Cerebellar nuclear complex (tissue), 1 donor: Measurements from ENCODE around the gene RNU5D-1.
"Not testable (repeated sequence)": the region's sequence is repeated elsewhere in the genome, so short reads cannot be mapped to it uniquely, and the experiment has no call there.

ENCODE experiments used
- DNase-seq, 2 experiments: peaks; one replicate each; lab custom pipeline; 2025; lab: John Stamatoyannopoulos, UW

The RNU5D-1 gene

GRCh38 chr1:44699375-44699774 is 31.6 kb downstream of the RNU5D-1 start:
- not testable (repeated sequence) for DNase-seq

- no peak for DNase-seq
Measured at GRCh38 chr1:44698138-44698537, 32.8 kb downstream of the RNU5D-1 start.

GRCh38 chr1:44696789-44697345 is 34.1 kb downstream of the RNU5D-1 start:
- DNase-seq = no peak

- DNase-seq = no peak
Measured at GRCh38 chr1:44696101-44696500, 34.9 kb downstream of the RNU5D-1 start.

GRCh38 chr1:44695671-44696070 is 35.3 kb downstream of the RNU5D-1 start:
- DNase-seq = no peak

GRCh38 chr1:44694863-44695478 is 36.0 kb downstream of the RNU5D-1 start:
- DNase-seq = no peak

- no peak for DNase-seq
Measured at GRCh38 chr1:44693900-44694299, 37.1 kb downstream of the RNU5D-1 start.

DNA sequence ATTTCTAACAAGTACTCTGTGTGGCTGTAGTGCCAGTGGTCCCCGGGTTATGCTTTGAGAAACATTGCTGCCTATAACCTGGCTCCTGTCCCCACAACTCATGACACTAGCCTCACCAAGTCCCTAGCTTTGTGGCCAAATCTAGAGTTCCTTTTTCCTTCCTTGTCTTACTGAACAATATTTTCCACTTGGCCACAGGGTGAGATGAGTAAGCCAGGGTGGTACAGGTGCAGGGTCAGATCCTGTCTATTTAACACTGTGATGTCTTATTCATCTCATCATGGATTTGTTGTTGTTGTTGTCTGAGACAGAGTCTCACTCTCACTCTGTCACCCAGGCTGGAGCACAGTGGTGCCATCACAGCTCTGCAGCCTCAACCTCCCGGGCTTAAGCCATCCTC is 37.8 kb downstream of the RNU5D-1 start:
- DNase-seq = no peak

DNA sequence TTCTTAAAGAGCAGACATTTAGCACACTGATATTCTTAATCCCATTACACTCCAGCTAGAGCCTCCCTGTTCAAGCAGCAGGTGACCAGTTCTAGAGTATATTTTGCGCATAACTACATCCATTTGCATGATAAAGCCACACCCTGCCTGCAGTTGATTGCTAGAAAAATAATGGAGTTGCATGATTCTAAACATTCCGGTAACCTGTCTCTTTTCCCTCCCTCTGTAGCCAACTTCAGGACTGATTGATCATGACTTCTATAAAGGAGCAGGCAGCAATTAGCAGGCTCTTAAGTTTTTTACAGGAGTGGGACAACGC is 41.6 kb downstream of the RNU5D-1 start:
- no peak for DNase-seq

- DNase-seq = no peak
Measured at GRCh38 chr1:44688760-44689446, 42.1 kb downstream of the RNU5D-1 start.

GRCh38 chr1:44685881-44686280 is 45.1 kb downstream of the RNU5D-1 start:
- no peak for DNase-seq

- DNase-seq = no peak
Measured at GRCh38 chr1:44685218-44685617, 45.8 kb downstream of the RNU5D-1 start.

DNA sequence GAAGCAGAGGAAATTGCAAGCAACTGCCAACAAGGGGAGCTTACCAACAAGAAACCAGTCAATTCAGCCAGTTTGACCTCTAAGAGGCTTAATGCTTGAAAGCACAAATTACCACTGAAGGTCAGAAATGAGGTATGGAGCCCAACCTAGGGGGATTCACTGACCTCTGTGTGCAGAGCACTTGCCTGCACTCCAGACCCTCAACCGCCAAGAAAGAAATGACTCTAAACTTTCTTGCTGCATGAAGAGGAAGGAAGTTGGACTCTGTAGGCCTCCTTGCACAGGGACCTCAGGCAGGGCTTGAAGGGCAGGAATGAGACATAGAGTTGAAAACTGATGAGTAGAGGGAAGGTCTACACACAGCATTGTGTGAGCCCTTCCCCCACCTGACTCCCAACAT is 46.4 kb downstream of the RNU5D-1 start:
- no peak for DNase-seq

DNA sequence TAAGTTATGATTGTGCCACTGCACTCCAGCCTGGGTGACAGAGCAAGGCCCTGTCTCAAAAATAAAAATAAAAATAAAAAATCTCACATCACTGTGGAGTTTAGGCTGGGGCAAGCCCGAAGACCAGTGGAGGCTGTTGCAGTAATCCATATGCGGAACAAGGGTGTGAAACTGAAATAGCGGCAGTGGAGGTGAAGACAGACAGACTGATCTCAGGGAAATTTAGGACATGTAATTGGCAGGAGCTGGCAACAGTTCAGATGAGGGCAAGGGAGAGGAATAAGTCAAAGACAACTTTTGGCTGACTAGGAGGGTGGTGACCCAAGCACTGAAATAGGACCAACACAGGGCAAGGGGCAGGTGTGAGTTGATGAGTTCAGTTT is 48.1 kb downstream of the RNU5D-1 start:
- DNase-seq = no peak

- DNase-seq = no peak
Measured at GRCh38 chr1:44681905-44682882, 48.8 kb downstream of the RNU5D-1 start.
